ENCODE data around the gene PPP2R5C.
"Not testable (repeated sequence)": the region's sequence is repeated elsewhere in the genome, so short reads cannot be mapped to it uniquely, and the experiment has no call there.

The PPP2R5C gene

DNA sequence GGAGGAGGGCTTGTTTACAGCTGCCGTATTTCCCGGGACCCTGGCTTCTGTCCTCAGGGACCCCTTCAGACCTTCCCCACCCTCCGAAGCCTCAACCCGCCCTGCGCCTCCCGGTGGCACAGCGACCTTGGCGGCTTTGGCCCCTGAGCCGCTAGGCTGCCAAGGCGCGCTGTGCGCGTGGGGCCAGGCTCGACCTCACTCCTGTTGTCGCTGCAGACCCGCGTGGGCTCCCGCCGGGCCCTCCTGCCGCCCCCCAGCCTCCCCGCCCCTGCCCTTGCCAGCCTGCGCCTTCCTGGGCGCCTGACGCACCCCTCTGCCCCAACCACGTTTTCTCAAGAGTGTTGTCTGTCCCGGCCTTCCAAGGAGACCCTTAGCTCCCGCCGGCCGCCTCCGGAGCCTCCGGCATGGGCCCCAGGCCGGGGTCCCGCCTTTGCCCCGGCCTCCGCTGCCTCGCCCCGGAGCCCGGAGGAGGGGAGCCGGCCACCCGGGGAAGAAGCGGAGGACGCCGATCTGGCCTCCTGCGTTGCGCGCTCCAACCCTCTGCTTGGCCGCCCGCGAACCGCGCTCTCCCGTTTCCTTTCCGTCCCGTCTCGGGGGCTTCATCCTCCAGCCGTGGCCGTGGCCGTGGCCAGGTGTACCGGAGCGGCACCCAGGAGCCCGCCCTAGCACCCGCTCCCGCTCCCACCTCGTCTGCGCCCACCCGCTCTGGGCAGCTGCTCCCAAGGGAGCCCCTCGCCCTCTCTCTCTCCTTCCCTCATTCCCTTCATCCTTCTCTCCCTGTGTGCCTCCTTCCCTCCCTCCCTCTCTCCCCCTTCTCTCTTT, 19.9 kb downstream of the PPP2R5C start:
- no peak for DNase-seq (ENCODE audit: low spot score)

DNA sequence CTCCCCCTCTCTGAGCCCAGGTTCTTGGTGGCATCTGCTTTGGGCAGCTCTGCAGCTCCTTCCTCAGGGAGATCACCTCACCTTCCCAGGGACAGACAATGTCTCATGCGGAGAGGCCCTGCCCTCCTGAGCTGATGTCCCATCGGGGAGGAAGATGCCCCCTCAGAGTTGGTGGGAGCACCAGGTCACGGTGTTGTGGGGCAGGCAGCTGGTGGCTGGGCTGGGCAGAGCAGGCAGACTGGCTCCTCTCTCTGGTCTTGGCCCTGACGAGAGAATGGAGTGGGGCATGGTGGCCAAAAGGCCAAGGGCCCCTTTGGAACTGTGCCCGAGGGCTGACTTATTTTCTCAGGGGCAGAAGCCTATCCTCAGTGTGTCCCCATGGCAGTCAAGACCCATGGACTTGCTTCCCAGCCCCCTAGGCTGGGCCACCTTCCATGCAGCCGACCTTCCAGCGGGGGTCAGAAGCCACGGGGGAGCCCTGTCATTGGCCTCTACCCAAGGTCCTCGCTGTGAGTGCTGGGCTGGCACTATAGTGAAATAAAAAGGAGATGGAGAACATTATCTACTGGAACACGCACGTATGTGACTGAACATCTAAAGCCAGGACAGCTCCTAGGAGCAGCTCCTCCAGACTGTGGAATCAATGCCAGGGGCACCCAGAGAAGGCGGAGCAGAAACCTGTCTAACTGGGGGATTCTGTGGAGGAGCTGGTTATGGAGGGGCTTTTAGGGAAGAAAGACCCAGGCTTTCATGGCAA, 21.9 kb downstream of the PPP2R5C start:
- DNase-seq (ENCODE audit: low spot score), result no peak

GRCh38 chr14:101784631-101785030, 23.1 kb downstream of the PPP2R5C start:
- DNase-seq (ENCODE audit: low spot score), result no peak

DNA sequence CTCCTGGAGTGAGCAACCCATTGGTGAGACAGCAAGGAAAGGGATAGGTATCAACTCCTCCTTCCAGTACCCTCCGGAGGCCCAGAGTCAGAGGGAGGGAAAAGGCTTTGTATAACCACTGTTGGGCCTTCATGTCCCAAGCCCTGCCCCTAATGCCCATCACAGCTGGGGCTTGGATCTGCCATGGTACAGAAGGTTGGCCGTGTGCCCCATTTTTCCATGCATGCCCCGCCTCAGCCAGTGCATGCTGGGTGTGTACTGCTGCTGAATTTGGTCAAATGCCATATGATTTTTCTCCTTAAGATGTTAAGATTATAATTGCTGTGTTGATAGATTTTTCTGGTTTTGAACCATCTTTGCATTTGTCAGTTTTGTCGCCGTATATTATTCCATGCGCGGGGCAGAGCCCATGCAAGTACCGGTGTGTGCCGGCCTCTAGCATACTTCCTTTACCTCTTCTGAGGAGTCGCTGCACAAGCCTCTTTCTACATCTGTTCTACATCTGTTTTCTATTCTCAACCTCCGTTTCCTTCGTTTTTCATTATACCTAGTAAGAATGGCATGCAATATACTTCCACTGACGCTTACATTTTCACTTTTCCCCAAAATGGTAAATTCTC, 26.6 kb downstream of the PPP2R5C start:
- no peak for DNase-seq (ENCODE audit: low spot score)

GRCh38 chr14:101789222-101789621, 27.7 kb downstream of the PPP2R5C start:
- no peak for DNase-seq (ENCODE audit: low spot score)

DNA sequence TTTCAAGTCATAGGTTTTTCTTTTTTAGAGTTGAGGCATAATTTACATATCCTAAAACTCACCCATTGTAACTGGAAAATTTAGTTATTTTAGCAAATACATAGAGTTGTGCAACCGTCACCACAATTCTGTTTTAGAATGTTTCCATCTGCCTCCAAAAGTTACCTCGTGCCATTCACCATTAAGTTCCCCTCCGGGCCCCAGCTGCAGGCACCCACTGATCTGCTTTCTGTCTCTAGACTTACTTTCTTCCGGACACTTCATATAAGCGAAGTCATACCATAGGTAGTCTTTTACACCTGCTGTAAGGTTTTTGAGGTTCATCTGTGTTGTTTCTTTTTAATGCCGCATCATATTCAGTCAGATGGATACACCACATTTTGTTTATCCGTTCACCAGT, 28.7 kb downstream of the PPP2R5C start:
- DNase-seq (ENCODE audit: low spot score), result no peak

GRCh38 chr14:101791919-101792572, 30.5 kb downstream of the PPP2R5C start:
- no peak for DNase-seq (ENCODE audit: low spot score)

- no peak for DNase-seq (ENCODE audit: low spot score)
Measured at GRCh38 chr14:101796016-101796415, 34.5 kb downstream of the PPP2R5C start.

DNA sequence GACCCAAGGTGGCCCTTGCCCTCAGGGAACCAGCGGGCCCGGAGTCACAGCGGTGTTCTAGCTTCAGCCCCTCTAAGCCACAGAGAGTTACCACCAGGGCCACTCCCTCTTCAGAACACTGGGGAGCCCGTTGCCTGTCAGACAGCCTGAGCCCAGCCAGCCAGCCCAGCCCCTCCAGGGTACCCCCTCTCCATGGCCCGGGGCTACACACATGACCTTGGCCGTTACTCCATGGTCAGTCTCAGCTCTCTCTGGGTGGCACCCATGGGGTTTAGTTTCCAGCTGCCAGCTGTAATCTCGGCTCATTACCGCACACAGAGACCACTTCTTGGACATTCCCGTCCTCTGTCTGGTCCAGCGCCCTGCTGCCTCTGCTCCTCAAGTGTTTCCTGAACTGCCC, 35.0 kb downstream of the PPP2R5C start:
- DNase-seq (ENCODE audit: low spot score), result no peak

GRCh38 chr14:101797856-101798255, 36.3 kb downstream of the PPP2R5C start:
- DNase-seq (ENCODE audit: low spot score), result no peak

GRCh38 chr14:101804373-101804772, 42.9 kb downstream of the PPP2R5C start:
- not testable (repeated sequence) for DNase-seq (ENCODE audit: low spot score)

- not testable (repeated sequence) for DNase-seq (ENCODE audit: low spot score)
Measured at GRCh38 chr14:101806252-101806651, 44.7 kb downstream of the PPP2R5C start.

GRCh38 chr14:101808020-101808641, 46.6 kb downstream of the PPP2R5C start:
- DNase-seq (ENCODE audit: low spot score), result no peak

DNA sequence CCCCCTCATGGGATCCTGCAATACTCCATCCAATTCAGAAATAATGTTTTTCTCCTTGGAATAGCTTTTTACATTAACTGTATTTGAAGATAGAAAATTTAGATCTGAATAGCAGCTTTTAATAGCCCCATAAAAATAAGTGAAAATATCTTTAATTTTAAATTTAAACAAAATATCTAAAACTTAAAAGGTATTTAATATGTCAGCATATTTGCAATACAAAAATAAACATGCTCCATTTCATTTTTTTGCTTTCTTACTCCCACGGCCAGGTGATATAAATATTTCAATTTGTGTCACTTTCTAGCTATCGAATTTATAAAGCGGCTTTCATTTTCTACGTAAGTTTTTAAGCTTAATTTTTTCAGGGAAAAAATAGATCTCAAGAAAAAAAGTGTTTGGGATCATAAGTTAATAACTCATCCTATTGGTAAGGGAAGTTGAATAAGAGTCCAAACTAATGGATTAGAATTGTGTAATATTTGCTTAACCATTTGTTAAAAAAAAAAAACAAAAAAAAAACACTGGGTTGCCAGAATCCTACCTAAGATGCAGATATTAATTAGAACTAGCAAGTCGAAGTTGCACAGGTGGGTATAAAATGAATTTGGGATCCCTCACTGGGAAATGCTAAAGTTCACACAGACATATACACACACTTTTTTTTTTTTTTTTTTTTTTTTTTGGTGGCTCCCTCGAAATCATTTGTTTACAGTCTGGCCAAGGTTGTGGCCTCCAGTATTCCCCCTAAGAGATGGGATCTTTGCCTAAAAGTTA, 47.6 kb downstream of the PPP2R5C start:
- no peak for DNase-seq (ENCODE audit: low spot score)

DNA sequence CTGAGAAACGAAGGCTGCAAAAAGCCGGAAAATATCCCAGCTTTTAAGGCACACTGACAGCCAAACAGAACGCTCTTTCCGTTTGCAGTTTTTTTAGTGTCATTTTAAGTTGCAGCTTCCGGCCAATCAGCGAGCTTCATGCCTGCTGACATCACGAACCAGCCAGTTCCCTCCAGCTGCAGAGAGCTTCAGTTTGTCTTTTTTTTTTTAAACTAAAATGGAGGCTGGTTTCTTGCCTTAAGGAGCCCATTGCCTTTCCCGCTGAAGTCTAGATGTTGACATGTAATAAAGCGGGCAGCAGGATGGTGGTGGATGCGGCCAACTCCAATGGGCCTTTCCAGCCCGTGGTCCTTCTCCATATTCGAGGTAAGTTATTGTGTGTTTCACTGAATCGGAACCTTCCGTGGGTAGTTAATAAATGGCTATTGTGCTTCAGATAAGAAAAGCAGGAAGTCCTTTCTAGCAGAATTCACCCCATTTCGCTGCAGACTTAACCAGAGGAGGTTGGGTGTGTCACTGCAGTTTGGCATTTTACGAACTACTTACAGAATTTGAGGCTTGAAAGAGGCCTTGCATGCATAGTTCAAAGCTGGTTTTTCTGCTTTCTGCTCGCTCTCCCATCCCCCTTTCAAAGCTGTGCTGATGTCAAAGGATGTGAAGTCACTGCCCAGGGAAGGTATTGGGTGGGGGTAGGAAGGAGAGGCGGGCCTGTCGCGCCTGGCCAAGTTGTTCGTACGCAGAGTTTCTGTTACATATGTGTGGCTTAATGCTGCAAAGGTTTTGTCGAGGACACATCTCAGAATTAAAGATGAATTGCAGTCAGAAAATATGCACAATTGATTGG, 48.4 kb downstream of the PPP2R5C start:
- DNase-seq (ENCODE audit: low spot score), result peak; percentile 96

- DNase-seq (ENCODE audit: low spot score), result no peak
Measured at GRCh38 chr14:101810897-101811621, 49.5 kb downstream of the PPP2R5C start.

DNA sequence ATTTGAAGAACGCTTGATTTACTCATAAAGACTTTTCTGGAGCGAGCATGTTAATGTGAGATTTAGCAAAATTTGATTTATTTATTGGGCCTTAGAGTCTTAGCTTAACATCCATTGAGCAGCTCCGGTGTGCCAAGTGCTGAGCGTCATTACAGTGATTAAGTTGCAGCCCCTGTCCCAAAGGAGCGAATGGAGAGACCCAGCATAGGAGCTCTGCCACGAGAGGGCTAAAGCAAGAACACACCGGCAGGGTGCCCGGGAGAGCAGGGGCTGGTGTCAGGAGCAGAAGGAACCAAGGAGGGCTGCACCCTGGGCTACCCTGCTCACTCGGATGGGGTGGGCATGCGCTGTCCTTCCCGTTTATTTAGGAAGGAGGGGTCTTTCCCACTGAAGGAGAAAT, 50.6 kb downstream of the PPP2R5C start:
- no peak for DNase-seq (ENCODE audit: low spot score)

DNA sequence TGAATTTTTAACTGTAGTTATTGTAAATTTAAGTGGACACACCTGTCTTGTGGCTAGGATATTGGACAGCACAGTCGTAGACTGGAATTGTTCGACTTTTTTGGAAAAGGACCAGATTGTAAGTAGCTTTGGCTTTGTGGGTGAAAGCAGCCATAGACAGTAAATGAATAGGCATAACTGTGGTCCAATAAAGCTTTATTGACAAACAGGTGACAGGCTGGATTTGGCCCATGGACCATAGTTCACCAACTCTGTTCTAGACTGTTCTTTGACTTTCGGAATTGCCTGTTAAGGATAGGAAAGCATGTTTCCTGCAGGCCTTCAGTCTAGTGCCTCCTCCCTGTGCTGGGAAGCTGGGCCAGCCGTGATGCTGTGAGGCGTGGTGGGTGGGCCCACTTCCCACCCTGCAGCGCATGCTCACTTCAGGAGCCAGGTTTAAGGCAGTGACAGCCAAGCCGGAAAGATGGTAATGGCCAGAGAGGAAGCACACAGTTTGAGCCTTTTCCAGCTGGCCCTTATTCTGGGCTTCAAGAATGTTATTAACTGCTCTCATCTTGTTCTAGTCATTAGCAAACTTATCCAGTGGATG, 51.8 kb downstream of the PPP2R5C start:
- no peak for DNase-seq (ENCODE audit: low spot score)

DNA sequence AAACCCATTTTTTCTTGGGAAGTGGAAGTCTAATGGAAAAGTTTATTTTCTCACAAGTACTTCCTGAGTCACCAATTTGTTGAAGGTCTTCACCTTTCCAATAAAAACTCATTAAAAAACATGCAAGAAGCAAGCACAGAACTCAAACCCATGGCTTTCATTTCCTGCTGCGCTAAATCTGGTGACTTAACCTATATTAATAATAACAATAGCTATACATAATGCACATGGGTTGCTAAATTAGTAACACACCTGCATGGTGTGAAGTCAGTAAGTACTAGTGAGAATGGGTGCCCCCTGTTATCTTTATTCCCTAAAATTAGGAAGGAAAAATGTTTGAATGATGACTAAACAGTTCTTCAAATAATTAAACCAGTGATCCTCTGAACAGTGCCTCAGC, 52.3 kb downstream of the PPP2R5C start:
- DNase-seq (ENCODE audit: low spot score), result no peak

Measured in globus pallidus (tissue), 1 donor.